GM10266 (cell line): Measurements from ENCODE around the gene LRP10.

ENCODE experiments used
- DNase-seq: peaks from one replicate; pipeline ENCODE4 v3.0.0; 2012; ENCODE audit errors: extremely low spot score
- CTCF ChIP-seq: IDR thresholded peaks from 2 replicates; pipeline ENCODE4 v1.5.1; 2012; ENCODE audit warnings: mild to moderate bottlenecking, low read depth; ENCODE audit not compliant: control insufficient read depth, insufficient read depth; ENCODE audit errors: missing control alignments

Gene LRP10

GRCh38 chr14:22928237-22929103 lies 56.9 kb downstream of the LRP10 start:
- TF ChIP-seq CTCF, result no peak
- no peak for DNase-seq

DNA sequence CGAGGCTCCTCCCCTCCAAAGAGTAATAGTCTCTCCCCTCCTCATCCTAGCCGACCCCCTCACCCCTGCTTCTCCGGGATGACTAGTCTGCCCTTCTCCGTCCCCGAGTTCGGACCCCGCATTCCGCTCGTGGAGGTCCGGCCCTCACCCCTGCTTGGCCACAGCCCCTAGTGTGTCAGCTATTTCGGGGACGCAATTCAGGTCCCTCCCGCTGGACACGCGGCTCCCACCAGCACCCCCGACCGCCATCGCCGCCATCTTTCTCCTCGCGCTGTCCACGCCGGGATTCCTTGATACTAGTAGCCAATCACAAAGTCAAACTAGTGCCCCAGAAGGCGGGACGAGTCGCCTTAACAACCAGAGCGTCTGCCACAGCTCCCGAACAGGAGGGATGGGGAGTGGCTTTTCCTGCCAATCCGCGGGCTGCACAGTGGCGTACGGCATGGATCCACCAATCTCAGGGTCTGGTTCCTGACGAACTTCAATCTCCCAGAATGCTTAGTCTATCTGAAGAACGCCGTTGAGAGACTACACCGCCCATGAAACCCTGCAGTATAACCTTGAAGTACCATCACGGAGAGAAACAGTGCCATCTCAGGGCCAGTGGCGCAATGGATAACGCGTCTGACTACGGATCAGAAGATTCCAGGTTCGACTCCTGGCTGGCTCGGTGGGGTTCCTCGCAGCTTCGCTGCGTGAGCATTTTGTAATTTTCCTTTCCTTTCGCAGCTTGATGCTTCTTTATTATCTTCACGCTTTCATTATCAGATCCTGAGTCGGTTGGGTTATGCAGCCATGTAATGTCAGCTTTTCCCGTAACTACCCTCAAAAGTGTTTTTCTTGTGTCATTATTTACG lies 57.8 kb downstream of the LRP10 start, which contains the start of gene PRMT5:
PRMT5 (minus strand) TSS at position 273 of the 857 bp plus-strand sequence; CDS start at position 258, 15 bp downstream.
- DNase-seq, result peak; percentile 90
- TF ChIP-seq CTCF, result no peak

DNA sequence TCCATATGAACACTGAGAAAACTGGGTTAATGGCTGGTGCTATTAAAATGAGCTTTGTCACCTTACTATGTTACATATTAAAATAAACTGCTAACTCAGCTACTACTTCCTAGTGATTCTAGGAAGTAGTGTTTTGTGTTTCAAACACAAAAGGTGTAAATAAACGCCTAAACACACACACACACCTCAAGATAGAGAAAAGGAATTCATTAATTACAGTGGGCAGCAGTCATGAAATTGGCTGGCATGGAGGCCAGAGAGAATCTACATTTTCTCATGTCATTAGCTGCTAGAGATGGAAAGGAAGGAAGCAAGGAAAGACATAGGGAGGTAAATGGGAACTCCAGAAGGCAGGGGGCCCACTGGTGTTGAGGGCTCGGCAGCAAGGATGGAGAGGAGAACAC lies 58.4 kb downstream of the LRP10 start:
- no peak for DNase-seq
- no peak for TF ChIP-seq CTCF
